ENCODE measurements around the gene HSDL2.

Gene HSDL2

DNA sequence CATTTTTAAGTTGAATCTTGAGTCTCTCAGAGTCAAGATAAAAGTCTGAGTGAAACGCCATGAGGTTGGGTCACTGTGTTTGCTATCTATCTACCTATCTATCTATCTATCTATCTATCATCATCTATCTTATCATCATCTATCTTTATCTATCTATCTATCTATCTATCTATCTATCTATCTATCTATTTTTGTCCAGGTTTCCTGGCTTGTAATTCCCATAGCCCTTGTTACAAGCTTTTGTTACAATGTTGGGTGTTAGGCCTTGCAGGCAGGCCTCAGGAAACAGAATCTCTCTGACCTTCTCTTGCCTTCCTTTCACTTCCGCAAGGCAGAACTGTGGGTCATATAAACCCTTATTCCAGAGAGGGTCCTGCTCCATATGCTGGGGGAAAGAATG lies 94.1 kb downstream of the HSDL2 start:
- no peaks in the 10 kb centered on the region for H3K27me3 Mint-ChIP-seq
- peaks cover 23% of the 10 kb centered on the region for H3K36me3 Mint-ChIP-seq
- peaks cover 6% of the 10 kb centered on the region for H3K9me3 Mint-ChIP-seq
- ATAC-seq (ENCODE audit: low read depth) (no peak), DNase-seq (ENCODE audit: low spot score in 2 of 2) (no peak)
- H3K27ac Mint-ChIP-seq: no peak overlapping the region
- no peak overlapping the region for H3K4me3 Mint-ChIP-seq
- H3K4me1 Mint-ChIP-seq: no peaks in the 10 kb centered on the region

DNA sequence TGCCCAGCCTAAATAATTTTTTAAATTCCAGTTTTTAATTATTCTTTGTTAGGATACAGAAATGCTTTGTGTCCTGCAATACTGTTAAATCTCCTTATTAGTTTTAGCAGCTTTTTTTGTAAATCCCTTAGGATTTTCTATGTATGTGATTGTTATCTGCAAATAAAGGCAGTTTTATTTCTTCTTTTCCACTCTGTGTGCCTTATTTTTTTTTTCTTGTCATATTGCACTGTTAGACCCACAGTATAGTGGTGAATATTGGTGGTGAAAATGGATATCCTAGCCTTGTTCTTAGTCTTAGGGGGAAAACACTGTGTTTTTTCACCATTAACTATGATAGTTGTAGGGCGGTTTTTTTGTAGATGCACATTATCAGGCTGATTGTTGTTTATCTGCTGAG lies 95.4 kb downstream of the HSDL2 start:
- ATAC-seq (ENCODE audit: low read depth) (no peak), DNase-seq (ENCODE audit: low spot score in 2 of 2) (no peak)
- Mint-ChIP-seq H3K36me3 (peaks cover 23% of the 10 kb centered on the region), H3K4me1 (no peaks in the 10 kb centered on the region), H3K4me3 (no peak overlapping the region), H3K9me3 (peaks cover 6% of the 10 kb centered on the region), H3K27me3 (no peaks in the 10 kb centered on the region), H3K27ac (no peak overlapping the region)

DNA sequence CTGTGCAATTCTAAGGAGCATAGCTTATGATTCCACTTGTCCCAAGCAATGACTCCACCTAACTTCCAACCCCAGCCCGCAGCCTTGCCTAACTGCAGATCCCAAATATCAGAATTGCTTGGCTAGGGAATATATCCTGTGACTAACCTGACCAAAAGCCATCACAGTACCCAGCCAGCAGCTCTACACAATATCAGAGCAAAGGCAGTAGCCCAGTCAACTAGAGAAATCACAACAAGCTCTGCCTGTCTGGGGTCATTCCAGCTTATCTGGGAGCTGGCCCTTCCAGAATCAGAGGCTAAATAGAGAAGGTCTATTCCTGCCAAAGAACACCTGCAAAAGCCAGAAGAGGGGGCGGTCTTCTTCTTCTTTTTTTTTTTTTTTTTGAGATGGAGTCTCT lies 97.4 kb downstream of the HSDL2 start:
- ATAC-seq (ENCODE audit: low read depth): no peak
- Mint-ChIP-seq H3K4me1 (no peaks in the 10 kb centered on the region), H3K9me3 (peaks cover 6% of the 10 kb centered on the region), H3K36me3 (peaks cover 19% of the 10 kb centered on the region), H3K4me3 (no peak overlapping the region), H3K27me3 (no peaks in the 10 kb centered on the region), H3K27ac (no peak overlapping the region)
- no peak for DNase-seq (ENCODE audit: low spot score in 2 of 2)

DNA sequence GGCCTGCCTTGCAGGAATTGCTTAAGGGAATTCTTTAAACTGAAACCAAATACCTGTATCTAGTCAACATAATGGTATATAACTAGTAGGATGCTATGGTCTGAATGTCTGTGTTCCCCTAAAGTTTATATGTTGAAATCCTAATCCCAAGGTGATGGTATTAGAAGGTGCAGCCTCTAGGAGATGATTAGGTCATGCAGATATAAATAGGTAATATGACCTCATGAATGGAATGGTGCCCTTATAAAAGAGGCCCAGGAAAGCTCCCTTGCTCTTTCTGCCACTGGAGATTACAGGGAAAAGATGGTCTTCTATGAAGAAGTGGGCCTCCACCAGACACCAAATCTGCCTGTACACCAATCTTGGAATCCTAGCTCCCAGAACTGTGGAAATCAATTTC lies 99.3 kb downstream of the HSDL2 start:
- Mint-ChIP-seq H3K9me3 (peaks cover 6% of the 10 kb centered on the region), H3K4me3 (no peak overlapping the region), H3K27ac (no peak overlapping the region), H3K4me1 (no peaks in the 10 kb centered on the region), H3K36me3 (peaks cover 14% of the 10 kb centered on the region), H3K27me3 (no peaks in the 10 kb centered on the region)
- ATAC-seq (ENCODE audit: low read depth) (no peak), DNase-seq (ENCODE audit: low spot score in 2 of 2) (no peak)

DNA sequence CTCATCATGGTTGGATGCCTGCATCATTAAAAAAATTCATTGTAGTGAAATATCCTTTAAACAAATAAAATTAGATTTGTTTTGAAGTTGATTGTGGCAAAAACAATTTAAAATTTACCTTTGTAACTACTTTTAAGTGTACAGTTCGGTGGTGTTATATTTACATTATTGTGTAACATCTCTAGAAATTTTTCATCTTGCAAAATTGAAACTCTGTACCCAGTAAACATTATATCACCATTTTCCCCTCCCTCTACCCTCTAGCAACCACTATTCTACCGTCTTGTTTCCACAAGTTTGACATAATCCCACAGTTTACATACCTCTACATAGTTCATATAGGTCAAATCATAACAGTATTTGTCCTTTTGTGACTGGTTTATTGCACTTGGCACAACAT lies 104.7 kb downstream of the HSDL2 start:
- DNase-seq (ENCODE audit: low spot score in 2 of 2) (no peak), ATAC-seq (ENCODE audit: low read depth) (no peak)
- no peak overlapping the region for H3K27ac Mint-ChIP-seq
- no peaks in the 10 kb centered on the region for H3K27me3 Mint-ChIP-seq
- no peak overlapping the region for H3K4me3 Mint-ChIP-seq
- H3K4me1 Mint-ChIP-seq: peaks cover 13% of the 10 kb centered on the region
- no peaks in the 10 kb centered on the region for H3K9me3 Mint-ChIP-seq
- peaks cover 2% of the 10 kb centered on the region for H3K36me3 Mint-ChIP-seq

DNA sequence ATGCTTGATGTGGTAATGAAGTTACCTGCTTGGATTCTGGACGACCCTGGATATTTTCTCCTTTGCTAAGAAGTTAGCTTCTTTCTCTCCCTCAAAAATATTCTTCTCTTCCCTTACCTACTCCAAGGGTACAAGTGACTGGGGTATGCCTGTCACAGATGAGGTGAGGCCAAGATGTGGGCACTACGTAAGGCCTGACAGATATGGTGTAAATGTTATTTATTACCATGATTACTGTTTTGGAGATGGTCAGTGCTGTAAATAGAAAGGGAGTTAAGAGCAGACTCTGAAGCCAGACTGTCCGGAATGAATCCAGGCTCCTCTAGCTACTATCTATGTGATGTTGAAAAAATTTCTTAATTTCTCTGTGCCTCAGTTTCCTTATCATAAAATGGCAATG lies 105.7 kb downstream of the HSDL2 start:
- DNase-seq (ENCODE audit: low spot score in 2 of 2) (no peak), ATAC-seq (ENCODE audit: low read depth) (no peak)
- H3K27ac Mint-ChIP-seq: peak overlapping the region; percentile 91
- no peaks in the 10 kb centered on the region for H3K27me3 Mint-ChIP-seq
- H3K4me3 Mint-ChIP-seq: peak overlapping the region; percentile 22
- peaks cover 13% of the 10 kb centered on the region for H3K4me1 Mint-ChIP-seq
- peaks cover 2% of the 10 kb centered on the region for H3K36me3 Mint-ChIP-seq
- no peaks in the 10 kb centered on the region for H3K9me3 Mint-ChIP-seq

DNA sequence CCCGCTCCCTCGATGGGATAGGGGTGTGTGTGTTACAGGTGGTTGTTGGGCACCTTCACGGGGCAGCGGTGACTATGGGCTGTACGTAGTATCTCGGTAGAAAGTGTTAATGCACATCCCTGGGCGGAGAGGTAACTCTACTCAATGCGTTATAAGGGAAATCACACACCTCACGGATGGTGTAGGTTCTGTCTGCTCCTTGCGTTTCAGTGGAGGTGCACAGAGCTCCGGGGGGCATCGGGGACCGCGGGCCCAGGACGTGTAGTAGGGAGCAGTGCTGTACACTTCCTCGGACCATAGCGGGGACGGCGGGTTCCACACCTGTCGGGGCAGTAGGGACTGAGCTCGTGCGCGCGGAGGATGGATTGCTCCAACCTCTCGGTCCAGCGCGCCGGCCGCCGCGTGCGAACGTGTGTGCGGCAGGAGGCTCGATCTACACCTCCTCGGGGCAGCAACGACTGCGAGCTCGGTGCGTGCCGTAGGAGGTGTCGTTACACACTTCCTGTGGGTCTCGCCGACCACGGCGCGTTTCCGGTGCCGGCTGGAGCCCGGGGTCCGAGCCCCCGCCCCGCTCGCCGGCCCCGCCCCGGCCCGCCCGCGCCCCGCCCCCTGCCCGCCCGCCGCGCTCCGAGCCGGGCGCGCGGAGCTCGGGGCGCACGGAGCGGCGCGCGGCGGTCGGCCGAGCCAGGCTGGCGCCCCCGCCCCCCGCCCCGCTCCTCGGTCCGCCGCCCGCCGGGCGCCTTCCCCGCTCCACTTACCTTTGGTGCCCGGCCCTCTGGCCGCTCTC lies 106.5 kb downstream of the HSDL2 start, which contains the start of gene KIAA1958:
KIAA1958 (plus strand) TSS at position 607 of the 787 bp plus-strand sequence. CDS start 87,254 bp downstream, outside the sequence.
- Mint-ChIP-seq H3K9me3 (no peaks in the 10 kb centered on the region), H3K27me3 (no peaks in the 10 kb centered on the region), H3K27ac (peak within 1 kb of the TSS; percentile 91), H3K36me3 (no peaks in the 10 kb centered on the region), H3K4me3 (peak within 1 kb of the TSS; percentile 97), H3K4me1 (peaks cover 13% of the 10 kb centered on the region)
- ATAC-seq (ENCODE audit: low read depth) (peak; percentile 84), DNase-seq (ENCODE audit: low spot score in 2 of 2) (peak; percentile 65 to 68)

DNA sequence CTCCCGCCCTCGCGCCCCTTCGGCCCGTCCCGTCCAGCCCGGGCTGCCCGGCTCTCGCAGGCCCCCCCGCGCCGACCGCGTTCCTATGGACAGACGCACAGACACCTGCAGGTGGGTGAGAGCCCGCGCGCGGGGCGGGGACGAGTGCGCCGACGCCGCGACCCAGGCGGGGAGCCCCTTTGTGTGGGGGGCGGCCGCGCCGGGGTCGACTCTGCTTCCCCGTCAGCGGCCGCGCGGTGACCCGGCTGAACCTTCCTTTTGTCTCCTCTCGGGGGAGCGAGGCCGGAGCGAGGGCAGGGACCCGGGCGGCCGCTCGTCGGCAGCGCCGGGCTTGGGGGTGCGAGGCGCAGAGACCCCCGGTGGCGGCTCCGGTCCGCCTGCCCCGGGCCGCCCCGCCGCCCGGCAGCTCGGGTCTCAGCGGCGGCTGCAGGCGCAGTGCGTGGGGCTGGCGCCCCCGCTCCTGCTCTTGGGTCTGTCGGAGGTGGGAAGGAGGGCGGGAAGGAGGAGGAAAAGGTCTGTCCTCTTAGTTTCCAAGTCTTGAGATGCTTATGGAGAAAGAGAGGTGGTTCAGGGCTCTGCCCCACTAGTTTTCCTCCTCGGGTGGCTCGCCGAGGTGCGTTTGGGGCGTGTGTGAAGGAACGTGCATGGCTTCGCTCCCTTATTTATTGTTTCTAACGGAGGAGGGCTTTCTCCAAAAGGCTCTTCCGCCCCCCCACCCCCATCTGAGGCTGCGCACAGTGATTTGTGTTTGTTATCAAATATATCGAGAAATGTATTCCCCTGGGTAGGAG lies 107.3 kb downstream of the HSDL2 start:
- Mint-ChIP-seq H3K27ac (peak overlapping the region; percentile 52), H3K27me3 (no peaks in the 10 kb centered on the region), H3K4me1 (peaks cover 14% of the 10 kb centered on the region), H3K9me3 (no peaks in the 10 kb centered on the region), H3K36me3 (no peaks in the 10 kb centered on the region), H3K4me3 (peak overlapping the region; percentile 91)
- DNase-seq (ENCODE audit: low spot score in 2 of 2): peak; percentile 41 to 61
- ATAC-seq (ENCODE audit: low read depth): peak; percentile 31

DNA sequence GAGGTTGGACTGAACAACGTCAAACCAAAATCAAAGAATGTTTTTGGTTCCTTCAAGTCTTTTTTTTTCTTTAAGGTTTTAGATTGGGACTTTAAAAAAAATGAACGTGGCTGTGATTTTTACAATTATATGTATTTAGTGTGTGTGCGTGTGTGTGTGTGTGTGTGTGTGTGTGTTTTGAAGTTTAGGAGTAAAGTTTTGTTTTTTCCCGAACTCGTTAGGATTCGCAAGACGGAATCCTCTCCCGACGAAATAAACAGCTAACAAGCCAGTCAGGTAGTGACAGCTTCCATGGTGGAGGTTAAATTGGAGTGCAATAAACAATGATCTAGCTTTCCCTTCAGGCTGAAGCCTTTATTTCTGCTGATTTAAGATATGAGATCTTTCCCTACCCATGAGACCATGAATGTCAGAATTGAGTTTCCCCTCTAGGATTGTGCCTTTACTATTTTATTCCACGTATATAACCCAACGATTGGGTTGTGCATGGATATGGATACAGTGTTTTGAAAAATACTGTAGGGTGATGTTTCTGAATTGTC lies 108.0 kb downstream of the HSDL2 start:
- DNase-seq (ENCODE audit: low spot score in 2 of 2) (no peak), ATAC-seq (ENCODE audit: low read depth) (no peak)
- no peaks in the 10 kb centered on the region for H3K36me3 Mint-ChIP-seq
- peak overlapping the region; percentile 91 for H3K4me3 Mint-ChIP-seq
- H3K9me3 Mint-ChIP-seq: no peaks in the 10 kb centered on the region
- no peaks in the 10 kb centered on the region for H3K27me3 Mint-ChIP-seq
- peaks cover 16% of the 10 kb centered on the region for H3K4me1 Mint-ChIP-seq
- peak overlapping the region; percentile 52 for H3K27ac Mint-ChIP-seq

DNA sequence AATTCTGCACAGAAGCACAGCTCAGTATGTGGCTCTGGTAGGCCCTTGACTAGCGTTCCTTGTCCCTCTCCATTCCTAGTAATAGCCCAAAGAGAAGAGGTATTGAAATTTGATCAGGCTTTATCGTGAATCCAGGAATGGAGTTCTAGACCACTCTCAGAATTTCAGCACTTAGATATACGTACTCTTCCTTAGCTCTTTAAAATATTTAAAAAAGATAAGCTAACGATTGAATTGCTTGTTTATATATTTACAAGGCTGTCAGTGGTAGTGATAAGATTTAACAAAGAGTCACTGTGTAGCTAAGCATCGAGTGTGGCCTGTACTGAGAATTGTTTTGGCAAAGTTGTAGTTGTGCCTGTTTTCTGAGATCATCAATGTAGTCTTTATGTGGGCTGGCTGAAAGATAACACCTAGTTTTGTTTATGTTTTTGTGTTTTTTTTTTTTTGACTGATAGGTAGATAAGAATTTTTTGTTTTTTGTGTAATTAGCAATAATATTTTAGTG lies 109.2 kb downstream of the HSDL2 start:
- Mint-ChIP-seq H3K27me3 (no peaks in the 10 kb centered on the region), H3K36me3 (peaks cover 9% of the 10 kb centered on the region), H3K4me3 (no peak overlapping the region), H3K4me1 (peaks cover 16% of the 10 kb centered on the region), H3K9me3 (peaks cover 5% of the 10 kb centered on the region), H3K27ac (no peak overlapping the region)
- ATAC-seq (ENCODE audit: low read depth): no peak
- no peak for DNase-seq (ENCODE audit: low spot score in 2 of 2)

DNA sequence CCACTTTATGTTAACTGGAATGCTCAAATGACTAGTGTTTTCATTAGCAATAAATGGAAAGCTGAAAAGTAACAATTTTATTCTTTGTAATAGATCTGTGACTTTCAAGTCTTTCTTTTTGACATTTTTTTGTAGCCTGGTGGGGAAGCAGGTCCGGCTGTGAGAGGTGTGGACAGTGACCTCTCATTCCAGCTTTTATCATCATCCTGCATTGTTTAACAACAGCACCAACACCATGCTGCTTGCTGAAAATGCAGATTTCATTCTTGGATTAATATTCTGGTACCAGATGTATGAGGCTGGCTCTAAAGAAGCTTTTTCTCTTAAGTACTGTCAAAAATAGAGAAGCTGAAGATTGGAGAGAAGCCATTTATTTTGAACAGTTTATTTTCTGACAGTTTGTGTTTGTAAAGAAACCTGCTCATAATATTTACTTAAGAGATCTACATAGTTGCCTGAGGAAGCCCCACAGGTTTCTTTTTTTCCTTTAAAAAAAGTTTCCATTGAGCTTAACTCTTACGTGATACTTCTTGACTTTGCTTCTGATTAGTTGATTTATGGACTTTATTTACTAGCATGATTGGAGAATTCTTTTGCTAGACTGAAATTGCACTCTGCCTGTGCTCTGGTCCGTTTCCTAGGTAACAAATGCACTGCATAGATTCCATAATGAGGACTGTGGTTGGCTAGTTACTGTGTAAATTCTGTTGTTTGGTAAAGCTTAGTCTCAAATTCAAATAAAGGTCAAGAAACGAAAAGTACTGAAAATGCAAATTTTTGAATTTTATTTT lies 110.2 kb downstream of the HSDL2 start:
- Mint-ChIP-seq H3K4me3 (no peak overlapping the region), H3K27me3 (no peaks in the 10 kb centered on the region), H3K9me3 (peaks cover 10% of the 10 kb centered on the region), H3K36me3 (peaks cover 17% of the 10 kb centered on the region), H3K27ac (no peak overlapping the region), H3K4me1 (peaks cover 16% of the 10 kb centered on the region)
- no peak for DNase-seq (ENCODE audit: low spot score in 2 of 2)
- ATAC-seq (ENCODE audit: low read depth): no peak

DNA sequence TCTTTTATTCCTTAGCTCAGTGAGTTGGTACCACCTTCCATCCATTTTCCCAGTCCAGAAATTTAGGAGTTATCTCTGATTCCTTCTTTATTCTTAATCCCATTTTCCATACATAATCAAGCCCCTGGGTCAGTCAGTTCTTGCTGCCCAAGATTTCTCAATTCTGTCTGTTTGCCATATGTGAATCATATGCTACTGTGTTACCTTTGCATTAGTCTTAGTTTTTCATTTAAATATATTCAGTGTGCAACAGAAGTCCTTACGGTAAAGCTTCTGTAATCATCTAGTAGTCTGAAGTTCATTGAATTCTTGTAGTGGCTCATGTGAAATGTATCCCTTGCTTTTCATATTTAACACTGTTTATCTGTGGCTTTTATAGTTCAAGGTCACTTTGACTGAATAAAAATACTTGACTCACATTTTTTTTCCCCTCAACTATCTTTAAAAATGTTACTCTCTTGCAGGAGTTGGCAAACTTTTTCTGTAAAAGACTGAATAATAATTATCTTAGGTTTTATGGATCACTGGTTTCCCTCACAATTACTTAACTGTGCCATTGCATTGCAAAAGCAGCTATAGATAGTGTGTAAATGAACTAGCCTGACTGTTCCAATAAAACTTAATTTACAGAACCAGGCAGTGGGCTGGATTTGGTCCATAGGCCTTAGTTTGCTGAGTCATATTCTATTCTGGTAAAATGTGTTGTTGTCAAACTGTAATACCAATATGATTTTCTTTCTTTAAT lies 113.7 kb downstream of the HSDL2 start:
- Mint-ChIP-seq H3K4me3 (no peak overlapping the region), H3K27me3 (no peaks in the 10 kb centered on the region), H3K4me1 (peaks cover 3% of the 10 kb centered on the region), H3K36me3 (peaks cover 22% of the 10 kb centered on the region), H3K27ac (no peak overlapping the region), H3K9me3 (peaks cover 11% of the 10 kb centered on the region)
- DNase-seq (ENCODE audit: low spot score in 2 of 2) (no peak), ATAC-seq (ENCODE audit: low read depth) (no peak)

DNA sequence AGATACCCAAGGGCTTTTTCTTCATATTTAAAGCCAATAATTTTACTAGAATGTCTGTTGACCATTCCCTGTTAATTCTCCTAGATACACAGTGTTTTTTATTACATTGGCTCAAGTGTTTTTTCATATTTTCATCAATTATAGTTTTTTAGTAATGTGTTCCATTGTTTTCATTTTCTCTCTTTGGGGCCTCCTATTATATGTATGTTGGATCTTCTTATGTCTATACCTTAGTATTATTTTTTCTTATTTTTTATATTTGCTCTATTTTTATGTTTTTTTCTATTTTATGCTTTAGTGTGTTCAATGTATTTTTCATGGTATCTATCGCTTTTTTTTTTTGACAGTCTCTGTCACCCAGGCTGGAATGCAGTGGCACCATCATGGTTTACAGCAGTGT lies 114.2 kb downstream of the HSDL2 start:
- DNase-seq (ENCODE audit: low spot score in 2 of 2) (no peak), ATAC-seq (ENCODE audit: low read depth) (no peak)
- Mint-ChIP-seq H3K9me3 (peaks cover 11% of the 10 kb centered on the region), H3K27ac (no peak overlapping the region), H3K4me3 (no peak overlapping the region), H3K27me3 (no peaks in the 10 kb centered on the region), H3K4me1 (peaks cover 3% of the 10 kb centered on the region), H3K36me3 (peaks cover 22% of the 10 kb centered on the region)
